GM12873 (cell line): ENCODE data around the gene RIPOR2.

Experiments
- CTCF ChIP-seq: IDR thresholded peaks from 2 replicates; pipeline ENCODE4 v1.5.1; 2012; ENCODE audit warnings: low read depth, mild to moderate bottlenecking, moderate library complexity, low read length, control low read depth; ENCODE audit not compliant: insufficient read depth; ENCODE audit errors: missing control alignments

Gene RIPOR2

GRCh38 chr6:24755279-24755678 is 180.5 kb downstream of the RIPOR2 start:
- no peak for TF ChIP-seq CTCF
